Fibroblast of the aortic adventitia (primary cell): ENCODE measurements around the gene PEX7. TPM values are rescaled to one million over a fixed set of nuclear protein-coding genes. Genes with fewer than 3 reads are reported as not detected.

ENCODE experiments used
- DNase-seq: peaks from one replicate; pipeline ENCODE4 v3.0.0-alpha.2; 2010; ENCODE audit warnings: low read depth
- H3K4me3 ChIP-seq: 2 replicates; pipeline ENCODE4 v1.5.1; 2011; ENCODE audit warnings: low read depth, mild to moderate bottlenecking, control low read depth, low read length, moderate library complexity
- CTCF ChIP-seq: IDR thresholded peaks from 2 replicates; pipeline ENCODE4 v1.5.1; 2011; ENCODE audit warnings: mild to moderate bottlenecking, low read length, control low read depth, inconsistent platforms; ENCODE audit not compliant: insufficient read depth
- total RNA-seq: library from RNA; depleted of rRNA; stranded (reverse); fragments of >200 nt; gene quantifications from 2 replicates; pipeline ENCODE4 v1.2.3, GENCODE V29; 2012; ENCODE audit warnings: low replicate concordance

The PEX7 gene
- 5.0 and 10.6 TPM in 2 replicates for total RNA-seq

GRCh38 chr6:136822376-136823127 is at the start of gene PEX7:
PEX7 (plus strand) TSS chr6:136822592; CDS start chr6:136822666, 74 bp downstream.
- TF ChIP-seq CTCF, result peak; percentile 78
- peak within 1 kb of the TSS; percentile 83 for H3K4me3 ChIP-seq
- DNase-seq, result peak; percentile 91

- DNase-seq, result no peak
- H3K4me3 ChIP-seq, result no peak overlapping the region
- no peak for TF ChIP-seq CTCF
Measured at GRCh38 chr6:136772685-136773472, 49.5 kb upstream of the PEX7 start.

GRCh38 chr6:136773473-136773796 is 49.0 kb upstream of the PEX7 start:
- no peak for DNase-seq
- no peak for TF ChIP-seq CTCF
- no peak overlapping the region for H3K4me3 ChIP-seq

GRCh38 chr6:136774228-136775041 is 48.0 kb upstream of the PEX7 start:
- H3K4me3 ChIP-seq, result no peak overlapping the region
- TF ChIP-seq CTCF, result no peak
- peak; percentile 87 for DNase-seq

GRCh38 chr6:136775081-136775480 is 47.3 kb upstream of the PEX7 start:
- no peak overlapping the region for H3K4me3 ChIP-seq
- no peak for DNase-seq
- TF ChIP-seq CTCF, result no peak

- no peak for DNase-seq
- no peak overlapping the region for H3K4me3 ChIP-seq
- no peak for TF ChIP-seq CTCF
Measured at GRCh38 chr6:136775548-136775947, 46.8 kb upstream of the PEX7 start.
